HG03354 (cell line): ENCODE results near the gene KCNAB1.
"Not testable (repeated sequence)": the region's sequence is repeated elsewhere in the genome, so short reads cannot be mapped to it uniquely, and the experiment has no call there.

Source experiments
- ATAC-seq: cut with Tn5 transposase; IDR thresholded peaks from one replicate; pipeline ENCODE4 v1.9.1; 2021; ENCODE audit warnings: mild to moderate bottlenecking; ENCODE audit not compliant: unreplicated experiment, poor library complexity, severe bottlenecking

Gene KCNAB1

DNA sequence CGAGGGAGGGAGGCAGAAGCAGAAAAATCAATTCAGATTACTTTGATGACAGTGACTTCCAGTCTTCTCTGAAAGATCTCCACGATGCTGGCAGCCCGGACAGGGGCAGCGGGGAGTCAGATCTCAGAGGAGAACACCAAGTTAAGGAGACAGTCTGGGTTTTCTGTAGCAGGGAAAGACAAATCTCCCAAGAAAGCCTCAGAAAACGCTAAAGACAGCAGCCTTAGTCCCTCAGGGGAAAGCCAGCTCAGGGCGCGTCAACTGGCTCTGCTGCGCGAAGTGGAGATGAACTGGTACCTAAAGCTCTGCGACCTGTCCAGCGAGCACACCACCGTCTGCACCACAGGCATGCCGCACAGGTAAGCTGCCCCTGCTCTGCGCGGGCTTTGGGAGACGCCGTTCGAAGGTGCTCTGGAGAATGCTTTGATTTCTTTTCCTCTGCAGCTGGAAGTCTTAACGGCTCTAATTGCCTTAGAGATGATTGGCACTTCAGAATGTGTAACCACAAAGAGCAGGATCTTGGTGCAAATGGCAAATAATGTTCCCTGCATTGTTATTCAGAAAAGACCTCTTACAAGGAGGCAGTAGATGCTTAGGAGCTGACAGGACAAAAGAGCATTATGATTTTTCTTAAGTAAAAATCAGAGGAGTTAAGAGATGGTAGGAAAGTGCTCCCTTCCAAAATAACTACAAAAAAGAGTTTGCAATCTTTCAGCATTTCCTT is at the start of gene KCNAB1:
Gene KCNAB1 (plus strand): TSS at position 51 of the 724 bp plus-strand sequence.
- no peak for ATAC-seq

DNA sequence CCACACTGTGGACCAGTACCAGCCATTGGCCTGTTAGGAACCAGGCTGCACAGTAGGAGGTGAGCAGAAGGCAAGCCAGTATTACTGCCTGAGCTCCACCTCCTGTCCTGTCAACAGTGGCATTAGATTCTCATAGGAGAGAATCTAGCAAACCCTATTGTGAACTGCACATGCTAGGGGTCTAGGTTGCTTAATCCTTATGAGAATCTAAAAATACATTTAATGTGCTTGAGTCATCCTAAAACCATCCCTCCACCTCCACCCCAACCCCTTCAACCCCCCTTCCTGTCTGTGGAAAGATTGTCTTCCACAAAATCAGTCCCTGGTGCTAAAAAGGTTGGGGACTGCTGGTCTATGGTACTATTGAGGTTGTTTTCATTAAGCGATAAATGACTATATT is 49.3 kb upstream of the KCNAB1 start:
- ATAC-seq, result no peak

DNA sequence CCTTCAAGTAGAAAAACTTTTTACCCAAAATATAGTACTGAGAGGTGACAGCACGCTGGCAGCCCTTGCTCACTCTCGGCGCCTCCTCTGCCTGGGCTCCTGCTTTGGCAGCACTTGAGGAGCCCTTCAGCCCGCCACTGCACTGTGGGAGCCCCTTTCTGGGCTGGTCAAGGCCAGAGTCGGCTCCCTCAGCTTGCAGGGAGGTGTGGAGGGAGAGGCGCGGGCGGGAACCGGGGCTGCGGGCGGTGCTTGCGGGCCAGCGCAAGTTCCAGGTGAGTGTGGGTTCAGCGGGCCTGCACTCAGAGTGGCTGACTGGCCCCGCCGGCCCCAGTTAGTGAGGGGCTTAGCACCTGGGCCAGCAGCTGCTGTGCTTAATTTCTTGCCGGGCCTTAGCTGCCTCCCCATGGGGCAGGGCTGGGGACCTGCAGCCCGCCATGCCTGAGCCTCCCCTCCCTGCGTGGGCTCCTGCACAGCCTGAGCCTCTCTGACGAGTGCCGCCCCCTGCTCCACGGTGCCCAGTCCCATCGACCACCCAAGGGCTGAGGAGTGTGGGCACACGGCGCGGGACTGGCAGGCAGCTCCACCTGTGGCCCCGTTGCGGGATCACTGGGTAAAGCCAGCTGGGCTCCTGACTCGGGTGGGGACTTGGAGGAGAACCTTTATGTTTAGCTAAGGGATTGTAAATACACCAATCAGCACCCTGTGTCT is 47.3 kb upstream of the KCNAB1 start:
- ATAC-seq, result not testable (repeated sequence)

DNA sequence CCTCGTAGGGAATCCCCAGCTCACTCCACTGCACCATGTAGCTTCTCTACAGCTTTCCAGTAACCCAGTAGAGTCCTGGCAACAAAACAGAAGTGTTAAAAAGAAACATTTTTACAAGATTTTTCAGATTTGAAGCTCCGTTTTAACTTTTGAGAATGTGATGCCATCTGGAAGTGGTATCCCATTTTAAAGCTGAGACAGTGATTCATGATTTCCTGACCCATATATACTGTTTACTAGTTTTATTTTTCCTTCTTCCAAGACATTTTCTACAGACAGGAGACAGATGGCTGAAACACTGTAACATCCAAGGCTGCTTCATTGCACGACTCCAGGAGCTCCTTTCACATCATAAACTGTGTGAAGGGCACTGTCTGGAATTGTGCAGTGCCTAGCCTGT is 30.3 kb upstream of the KCNAB1 start:
- ATAC-seq, result no peak

DNA sequence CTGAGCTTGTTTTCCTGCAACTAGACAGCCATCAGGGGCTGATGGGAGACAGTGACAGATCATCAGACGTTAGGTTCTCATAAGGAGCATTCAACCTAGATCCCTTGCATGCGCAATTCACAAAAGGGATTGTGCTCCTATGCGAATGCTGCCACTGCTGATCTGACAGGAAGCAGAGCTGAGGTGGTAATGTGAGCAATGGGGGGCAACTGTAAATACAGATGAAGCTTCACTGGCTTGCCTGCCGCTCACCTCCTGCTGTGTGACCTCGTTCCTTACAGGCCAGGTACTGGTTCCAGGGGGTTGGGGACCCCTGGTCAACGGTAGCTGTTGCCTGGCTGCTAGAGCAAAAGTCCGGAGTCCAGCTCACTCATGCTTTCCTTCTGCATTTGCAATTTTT is 26.4 kb upstream of the KCNAB1 start:
- no peak for ATAC-seq

DNA sequence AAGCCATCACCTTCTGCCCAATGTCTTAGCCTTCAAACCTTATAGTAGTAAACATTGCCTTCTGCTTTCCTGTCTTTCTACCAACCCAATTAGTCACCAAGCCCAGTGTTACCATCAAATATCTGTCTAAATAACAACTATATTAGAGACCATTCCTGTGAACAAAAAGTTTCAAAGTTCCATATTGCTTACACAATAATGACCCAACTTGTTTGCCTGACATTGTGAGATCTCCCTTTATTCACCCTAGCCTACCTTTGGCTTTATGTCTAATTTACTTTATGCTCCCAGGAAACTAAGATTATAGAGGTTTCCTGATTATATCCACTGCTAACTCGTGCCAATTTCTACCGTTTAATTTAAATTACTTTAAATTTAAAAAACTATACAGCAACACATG is 26.0 kb upstream of the KCNAB1 start:
- no peak for ATAC-seq

DNA sequence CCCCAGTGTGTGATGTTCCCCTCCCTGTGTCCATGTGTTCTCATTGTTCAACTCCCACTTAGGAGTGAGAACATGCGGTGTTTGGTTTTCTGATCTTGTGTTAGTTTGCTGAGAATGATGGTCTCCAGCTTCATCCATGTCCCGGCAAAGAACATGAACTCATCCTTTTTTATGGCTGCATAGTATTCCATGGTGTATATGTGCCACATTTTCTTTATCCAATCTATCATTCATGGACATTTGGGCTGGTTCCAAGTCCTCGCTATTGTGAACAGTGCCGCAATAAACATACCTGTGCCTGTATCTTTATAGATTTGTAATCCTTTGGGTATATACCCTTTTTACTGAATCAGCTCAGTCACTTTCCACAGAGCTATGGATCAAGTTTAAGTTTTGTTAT is 24.7 kb upstream of the KCNAB1 start:
- ATAC-seq, result not testable (repeated sequence)

DNA sequence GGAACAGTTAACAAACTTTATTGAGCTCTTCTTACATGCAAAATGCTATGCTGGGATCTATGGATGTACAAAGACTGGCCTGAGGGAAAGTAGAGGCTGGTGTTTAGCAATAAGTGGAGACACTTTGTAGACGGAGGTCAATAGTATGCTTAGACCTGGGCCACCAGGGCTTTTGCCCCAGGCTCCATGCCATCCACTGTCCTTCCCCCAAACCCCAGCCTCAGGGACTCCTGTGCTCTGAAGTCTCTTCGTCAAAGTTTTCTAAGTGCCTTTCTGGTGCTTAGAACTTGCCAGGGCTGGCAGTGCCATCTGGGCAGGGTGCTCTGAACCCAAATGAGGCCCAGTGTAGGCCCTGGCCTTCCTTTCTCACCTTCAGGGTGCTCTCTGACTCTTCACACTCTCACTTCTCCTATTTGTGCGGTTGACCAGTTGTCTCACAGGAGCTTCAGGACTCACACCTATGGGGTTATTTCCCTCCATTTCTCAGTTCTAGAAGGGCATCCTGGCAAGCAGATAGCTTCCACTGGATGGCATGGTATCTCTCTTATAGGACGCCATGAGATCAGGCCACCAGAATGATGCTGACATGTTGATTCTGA is 21.8 kb upstream of the KCNAB1 start:
- no peak for ATAC-seq

DNA sequence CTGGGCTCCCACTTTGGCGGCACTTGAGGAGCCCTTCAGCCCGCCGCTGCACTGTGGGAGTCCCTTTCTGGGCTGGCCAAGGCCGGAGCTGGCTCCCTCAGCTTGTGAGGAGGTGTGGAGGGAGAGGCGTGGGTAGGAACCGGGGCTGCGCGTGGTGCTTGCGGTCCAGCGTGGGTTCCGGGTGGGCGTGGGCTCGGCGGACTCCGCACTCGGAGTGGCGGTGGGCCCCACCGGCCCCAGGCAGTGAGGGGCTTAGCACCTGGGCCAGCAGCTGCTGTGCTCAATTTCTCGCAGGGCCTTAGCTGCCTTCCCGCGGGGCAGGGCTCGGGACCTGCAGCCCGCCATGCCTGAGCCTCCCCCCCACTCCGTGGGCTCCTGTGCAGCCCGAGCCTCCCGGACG is 21.0 kb upstream of the KCNAB1 start:
- ATAC-seq, result not testable (repeated sequence)

DNA sequence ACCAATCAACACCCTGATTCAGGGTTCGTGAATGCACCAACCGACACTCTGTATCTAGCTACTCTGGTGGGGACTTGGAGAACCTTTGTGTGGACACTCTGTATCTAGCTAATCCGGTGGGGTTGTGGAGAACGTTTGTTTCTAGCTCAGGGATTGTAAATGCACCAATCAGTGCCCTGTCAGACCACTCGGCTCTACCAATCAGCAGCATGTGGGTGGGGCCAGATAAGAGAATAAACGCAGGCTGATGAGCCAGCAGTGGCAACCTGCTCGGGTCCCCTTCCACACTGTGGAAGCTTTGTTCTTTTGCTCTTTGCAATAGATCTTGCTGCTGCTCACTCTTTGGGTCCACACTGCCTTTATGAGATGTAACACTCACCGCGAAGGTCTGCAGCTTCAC is 20.4 kb upstream of the KCNAB1 start:
- not testable (repeated sequence) for ATAC-seq

DNA sequence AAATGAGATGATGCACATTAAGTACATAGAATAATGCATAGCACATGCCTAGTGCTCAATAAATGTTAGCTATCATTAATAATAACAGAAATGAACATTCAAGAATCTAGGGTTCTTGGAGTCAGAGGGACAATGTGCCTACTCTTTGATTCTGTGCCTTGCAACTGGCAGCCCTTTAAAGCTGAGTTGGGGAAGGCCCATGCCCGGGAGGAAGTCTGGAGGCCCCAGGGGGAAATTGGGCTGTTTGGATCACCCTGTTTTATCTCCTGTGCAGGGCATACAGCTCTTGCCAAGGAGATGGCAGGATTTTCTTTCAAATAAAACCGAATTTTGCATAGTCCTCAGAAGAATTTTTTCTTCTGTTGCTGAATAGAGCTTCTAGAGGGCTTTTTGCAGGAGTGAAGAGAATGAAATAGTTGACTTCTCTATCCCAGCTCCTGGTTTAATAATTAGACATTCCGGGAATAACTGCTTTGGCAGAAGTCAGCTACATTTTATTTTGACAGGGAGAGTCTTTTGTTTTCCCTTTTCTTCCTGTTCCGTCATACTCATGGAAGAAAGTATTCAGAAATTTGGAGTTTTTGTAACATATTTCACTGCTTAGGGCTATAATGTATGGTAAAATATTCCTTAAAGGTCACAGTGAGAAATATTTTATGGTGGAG is 18.0 kb upstream of the KCNAB1 start:
- ATAC-seq, result no peak

DNA sequence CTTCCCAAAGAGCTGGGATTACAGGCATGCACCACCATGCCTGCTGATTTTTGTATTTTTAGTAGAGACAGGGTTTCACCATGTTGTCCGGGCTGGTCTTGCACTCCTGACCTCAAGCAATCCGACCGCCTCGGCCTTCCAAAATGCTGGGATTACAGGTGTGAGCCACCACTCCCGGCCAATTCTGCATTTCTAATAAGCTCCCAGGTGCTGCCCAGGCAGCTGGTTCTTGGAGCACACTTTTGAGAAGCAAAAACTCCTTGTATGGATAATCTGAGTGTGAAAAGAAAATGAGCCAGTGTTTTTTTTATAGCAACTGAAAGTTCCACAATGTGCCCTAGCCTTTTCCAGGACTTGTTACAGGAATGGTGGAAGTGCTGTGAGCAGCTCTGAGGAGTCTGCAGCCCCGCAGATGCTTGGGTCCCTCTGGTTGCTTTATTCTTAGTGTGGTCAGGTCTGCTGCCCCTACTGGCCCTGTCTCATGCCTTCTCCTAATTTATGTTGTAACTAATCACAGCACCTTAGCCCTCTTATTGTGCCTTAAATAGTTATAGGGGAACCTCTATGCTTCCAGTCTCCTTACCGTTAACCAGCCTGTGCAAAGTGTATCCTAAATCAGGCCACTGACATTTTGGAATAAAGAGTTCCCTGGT is 13.5 kb upstream of the KCNAB1 start:
- no peak for ATAC-seq

DNA sequence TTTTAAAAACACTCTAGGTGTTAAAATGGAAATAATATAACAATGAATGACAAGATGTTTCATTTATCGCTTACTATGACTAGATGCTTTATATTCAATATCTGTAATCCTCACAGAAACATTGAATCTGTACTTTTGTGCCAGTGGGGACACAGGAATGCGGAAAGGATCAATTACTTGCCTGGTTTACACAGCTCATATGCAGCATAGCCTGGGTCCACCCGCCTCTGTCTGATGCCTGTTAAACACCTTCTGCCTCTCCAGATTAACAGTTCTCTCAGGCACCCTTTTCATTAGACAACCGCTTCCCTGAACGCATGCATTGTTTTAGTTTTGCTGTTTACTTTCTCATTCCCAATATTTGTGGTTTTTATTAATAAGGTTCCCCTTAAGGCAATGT is 12.9 kb upstream of the KCNAB1 start:
- ATAC-seq, result no peak

DNA sequence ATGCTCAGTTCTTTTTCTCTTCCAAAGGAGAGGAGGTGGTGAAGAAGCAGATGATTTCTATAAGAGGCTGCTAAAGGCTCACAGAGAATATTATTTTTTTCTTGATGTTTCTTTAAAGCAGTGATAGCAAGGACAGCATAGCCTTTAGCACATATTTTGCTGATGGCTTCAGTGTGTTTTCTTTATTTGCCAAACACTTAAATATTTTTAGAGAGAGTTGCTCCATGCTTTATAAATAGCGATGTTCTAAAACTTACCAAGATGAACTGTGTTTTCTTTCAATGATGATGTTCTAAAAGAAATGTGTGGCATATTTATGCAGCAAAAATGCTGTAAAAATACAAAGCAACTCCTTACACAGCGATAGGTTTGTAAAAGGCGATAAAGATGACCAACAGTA is 11.8 kb upstream of the KCNAB1 start:
- ATAC-seq, result no peak

DNA sequence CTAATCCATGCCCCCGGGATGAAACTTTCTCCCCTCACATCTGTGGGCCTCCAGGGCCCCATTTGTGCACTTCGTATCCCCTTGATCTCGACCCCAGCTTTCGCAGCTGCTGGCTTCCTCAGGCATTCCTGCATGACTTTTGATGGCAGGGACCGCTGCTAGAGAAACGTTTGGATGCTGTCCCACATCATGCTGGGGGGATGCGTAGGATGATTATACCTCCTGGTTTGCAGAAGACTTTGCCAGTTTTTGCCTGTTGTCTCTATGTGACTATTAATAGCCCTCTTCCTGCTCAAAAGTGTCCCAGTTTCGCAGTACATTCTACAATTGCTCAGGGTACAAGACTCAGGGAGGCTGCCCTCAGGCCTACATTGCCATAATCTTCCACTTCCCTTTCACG is 10.4 kb upstream of the KCNAB1 start:
- ATAC-seq, result no peak

DNA sequence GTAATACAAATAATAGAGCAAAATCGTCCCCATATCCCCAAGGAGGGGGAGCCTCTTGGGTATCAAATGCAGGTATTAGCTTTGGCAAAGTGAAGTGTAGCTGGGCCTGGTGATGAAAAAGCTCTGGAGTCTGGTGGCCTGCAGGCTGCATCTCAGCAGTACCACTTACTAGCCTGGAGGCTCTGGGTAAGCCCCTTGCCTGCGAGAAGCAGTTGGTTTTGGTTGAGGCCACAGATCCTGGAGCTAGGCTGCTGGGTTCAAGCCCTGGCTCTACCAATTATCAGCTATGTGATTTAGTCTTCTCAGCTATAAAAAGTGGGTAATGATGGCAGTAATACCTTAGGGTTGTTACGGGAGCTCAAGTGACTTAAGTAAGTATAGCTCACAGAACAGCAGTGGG is 6.1 kb downstream of the KCNAB1 start:
- no peak for ATAC-seq

DNA sequence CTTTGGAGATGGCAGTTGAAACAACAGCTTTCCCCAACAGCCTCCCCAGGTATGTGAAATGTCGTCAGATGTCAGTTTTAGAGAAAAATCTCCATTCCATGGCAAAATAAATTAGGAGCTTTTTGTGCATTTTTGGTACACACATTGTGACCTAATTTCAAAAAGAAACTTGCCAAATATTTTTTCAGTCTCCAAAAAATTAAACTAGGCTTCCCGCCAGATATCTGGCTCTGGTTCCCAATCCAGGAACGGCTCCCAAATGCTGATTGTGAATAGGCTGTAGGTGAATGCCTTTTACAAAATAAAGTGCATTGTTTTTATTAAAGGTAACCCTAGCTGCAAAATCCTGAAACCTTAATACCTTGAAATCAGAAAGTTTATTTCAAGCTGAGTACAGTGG is 10.9 kb downstream of the KCNAB1 start:
- no peak for ATAC-seq

DNA sequence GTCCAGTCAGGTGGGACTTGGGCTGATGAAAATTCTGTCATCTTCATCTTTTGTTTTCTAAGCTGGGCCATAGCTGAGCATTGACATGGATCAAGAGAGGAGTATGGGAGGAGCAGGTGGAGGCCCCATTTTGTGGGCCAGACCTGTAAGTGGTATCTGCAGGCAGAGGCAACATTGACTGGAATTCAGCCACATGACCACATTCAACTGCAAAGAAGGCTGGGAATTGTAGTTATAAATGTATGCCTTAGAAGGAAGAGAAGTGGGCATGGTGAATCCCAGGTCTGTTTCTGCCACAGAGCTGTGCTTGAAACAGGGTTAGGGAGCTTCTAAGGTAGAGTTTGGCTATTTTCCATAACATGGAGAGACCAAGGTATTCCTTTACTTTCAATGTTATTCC is 11.4 kb downstream of the KCNAB1 start:
- ATAC-seq, result no peak

DNA sequence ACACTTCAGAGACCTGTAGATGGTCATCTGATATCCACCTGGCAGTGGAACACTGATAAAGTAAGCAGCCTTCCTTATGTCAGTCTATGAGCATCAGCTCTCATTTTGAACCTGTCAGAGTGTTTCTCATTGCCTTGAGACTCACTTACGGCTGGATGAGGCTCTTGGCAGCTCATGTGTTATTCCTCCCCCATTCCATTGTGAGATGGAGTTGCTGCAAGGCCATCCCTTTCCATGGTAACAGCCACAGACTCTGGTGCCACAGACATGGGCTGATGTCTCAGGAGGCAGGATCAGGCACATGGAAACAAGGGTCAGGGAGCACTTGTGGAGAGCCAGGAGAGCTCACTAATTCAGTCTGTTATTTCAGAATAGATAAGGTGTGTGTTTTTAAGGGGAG is 11.9 kb downstream of the KCNAB1 start:
- ATAC-seq, result no peak

DNA sequence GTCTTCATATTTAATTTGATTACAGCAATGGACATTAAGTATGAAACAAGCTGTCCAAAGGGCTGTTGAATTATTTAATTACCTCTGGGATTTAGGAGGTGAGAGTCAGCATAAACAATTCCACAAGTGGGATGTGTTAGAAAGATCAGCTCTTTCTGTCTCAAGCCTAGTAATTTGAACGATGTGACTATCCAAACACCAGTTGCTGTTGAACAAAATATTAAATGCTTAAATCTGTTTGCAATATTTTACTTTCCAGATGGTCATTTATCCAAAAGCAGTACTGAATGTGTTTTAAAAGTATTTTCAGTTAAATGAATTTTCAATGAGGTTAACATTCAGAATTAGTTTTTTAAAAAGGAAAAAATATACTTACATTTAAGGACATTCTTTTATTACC is 12.7 kb downstream of the KCNAB1 start:
- no peak for ATAC-seq
